ENCODE results near the gene PARD3B.
A peak's percentile ranks its signal among the peaks of the same experiment; 100 is the strongest.

Gene PARD3B

DNA sequence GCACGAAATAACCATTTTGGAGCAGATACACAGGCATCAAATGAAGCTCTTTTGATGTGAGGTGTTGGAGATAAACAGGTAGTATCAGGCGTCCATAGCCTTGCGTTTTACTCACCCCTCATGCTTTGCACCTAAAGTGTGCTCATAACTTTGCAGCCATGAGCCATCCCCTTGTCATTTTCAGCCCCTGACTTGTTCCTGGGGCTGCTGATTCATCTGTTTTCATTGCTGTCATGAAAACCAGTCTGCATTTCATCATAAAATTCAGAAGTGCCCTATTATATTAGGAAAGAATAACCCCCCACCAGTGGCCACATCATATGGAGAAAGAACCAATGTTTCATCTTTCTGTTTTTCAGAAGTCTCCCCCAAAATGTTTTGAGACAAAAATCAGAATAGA lies 807.3 kb downstream of the PARD3B start:
- no peak for DNase-seq (ENCODE audit: low spot score)

DNA sequence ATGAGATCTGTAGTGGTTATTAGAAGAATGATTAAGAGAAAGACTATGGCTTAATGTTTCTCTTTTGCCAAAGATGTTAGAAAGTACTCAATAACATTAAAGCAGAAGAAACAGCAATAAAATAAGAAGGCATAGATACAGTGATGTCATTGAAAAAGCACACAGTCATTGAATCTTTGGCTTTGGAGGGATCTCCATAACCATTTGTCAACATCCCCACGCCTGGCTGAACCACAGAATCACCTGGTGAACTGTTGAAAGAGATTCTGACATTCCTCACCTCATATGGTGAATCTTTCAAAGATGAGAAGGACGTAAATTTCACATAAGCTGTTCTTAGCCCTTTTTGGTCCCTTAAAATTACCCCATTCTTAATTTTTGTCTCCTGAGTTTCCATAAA lies 812.5 kb downstream of the PARD3B start:
- no peak for DNase-seq (ENCODE audit: low spot score)

- DNase-seq (ENCODE audit: low spot score) = no peak
These were observed 813.1 kb downstream of the PARD3B start for GRCh38 chr2:205358351-205358815.

GRCh38 chr2:205361272-205361671 lies 816.0 kb downstream of the PARD3B start:
- DNase-seq (ENCODE audit: low spot score) = no peak

DNA sequence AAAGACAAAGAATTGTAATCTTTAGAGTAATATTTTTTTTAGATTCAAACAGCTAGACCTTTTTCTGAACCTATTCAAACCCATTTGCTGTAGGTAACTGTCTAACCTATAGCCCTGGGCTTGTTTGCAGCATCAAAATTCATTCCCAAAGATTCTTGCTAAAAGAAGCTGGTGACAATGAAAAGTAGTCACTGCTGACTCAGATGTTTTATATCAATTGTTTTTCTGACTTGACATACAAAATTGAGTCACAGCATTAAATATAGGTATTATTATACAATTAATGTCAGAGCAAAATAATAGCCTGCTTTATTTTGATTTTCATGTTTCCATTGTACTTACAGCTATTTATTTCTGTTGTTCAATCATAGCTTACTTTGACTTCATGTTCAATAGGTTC lies 816.7 kb downstream of the PARD3B start:
- DNase-seq (ENCODE audit: low spot score) = no peak

- no peak for DNase-seq (ENCODE audit: low spot score)
These were observed 819.0 kb downstream of the PARD3B start for GRCh38 chr2:205364261-205364660.

GRCh38 chr2:205366336-205367060 lies 821.2 kb downstream of the PARD3B start:
- DNase-seq (ENCODE audit: low spot score) = no peak

DNA sequence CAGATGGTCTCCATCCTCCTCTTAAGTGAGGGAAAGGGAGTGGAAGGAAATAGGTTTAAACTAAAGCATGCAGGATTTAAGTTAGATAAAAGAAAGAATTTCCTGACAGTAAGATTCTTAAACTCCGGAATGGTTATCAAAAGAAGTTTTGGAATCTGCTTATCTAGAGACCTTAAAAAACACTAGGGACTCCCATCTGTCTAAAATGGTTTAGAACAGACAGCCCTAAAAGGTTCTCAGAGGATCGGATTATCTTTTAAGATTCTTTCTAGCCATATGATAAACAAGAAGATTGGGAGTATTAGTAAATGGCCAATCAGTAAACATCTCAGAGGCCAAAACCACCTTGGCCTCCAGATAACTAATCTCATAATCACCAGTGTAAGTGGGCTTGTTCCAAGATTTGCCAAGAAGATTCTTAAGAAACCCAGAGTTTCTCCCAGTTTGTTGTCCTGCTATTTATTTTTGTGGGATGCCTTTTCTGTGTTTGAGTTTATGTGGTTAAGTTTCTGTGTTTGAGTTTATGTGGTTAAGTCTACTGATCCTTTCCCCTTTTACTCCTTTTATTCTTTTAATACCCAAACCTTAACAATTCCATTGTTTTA lies 822.2 kb downstream of the PARD3B start:
- no peak for DNase-seq (ENCODE audit: low spot score)

DNA sequence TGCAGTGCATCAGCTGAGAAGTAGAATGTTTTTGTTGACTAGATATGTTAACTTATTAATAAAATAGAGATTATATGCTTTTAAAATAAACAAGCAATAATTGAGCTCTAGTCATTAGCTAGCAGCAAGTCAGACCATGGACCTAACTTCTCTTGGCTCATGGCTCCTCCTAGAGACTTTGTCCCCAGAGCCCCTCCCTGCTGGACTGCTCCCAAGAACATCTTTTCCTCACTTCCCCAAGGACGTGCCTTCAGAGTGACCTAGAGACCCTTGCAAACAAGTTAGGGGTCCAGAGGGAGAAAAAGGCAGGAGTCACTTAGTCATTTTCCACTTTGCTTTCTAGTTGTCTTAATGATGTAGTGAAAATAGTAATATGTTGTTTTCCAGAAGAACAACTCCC lies 824.5 kb downstream of the PARD3B start:
- DNase-seq (ENCODE audit: low spot score) = no peak

DNA sequence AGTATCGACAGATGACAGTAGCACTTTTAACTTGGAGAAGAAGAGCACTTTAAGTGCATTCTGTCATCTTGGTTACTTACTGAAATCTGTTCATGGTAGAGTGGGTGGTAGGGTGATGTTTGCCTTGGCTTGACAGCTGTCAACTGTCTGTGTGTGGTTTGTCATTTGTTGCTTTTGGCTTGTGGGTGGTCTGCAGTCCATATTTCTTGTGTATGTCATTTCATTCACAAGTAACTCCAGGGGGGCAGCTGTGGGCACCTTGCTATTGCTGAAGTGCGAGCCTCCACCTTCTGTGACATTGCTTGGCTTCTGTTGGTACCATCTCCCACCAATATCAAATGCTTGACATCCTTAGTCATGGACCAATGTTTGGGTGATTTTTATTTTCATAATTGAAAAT lies 825.5 kb downstream of the PARD3B start:
- peak; percentile 4 for DNase-seq (ENCODE audit: low spot score)

DNA sequence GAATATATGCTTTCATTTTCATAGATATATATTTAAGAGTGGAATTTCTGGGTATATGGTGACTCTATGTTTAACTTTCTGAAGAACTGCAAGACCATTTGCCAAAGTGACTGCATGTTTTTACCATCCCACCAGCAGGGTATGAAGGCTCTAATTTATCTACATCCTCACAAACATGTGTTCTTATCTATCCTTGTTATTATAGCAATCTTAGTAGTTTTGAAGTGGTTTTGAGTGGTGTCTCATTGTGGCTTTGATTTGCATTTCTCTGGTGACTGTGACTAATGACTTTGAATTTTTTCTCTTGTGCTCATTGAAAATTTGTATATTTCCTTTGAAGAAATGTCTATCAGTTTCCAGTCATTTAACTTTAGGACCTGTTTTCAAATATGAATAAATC lies 826.9 kb downstream of the PARD3B start:
- DNase-seq (ENCODE audit: low spot score) = no peak

GRCh38 chr2:205375461-205376448 lies 830.5 kb downstream of the PARD3B start:
- DNase-seq (ENCODE audit: low spot score) = no peak

DNA sequence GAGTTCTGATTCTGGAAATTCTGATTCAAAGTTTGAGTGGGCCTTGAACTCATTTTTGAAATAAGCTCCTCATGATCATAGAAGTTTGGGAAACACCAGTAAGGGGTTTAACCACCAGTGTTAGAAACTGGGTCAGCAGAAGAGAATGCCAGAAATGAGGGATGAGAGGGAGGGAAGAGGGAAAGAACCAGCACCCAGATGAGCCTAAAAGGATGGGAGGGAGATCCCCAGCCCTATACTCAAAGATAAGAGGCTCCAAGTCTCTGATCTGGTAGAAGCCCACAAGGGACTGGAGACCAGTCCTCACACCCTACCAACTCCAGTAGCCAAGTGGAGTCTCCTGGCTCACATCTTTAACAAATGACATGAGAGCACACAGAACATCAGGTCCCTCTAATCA lies 832.0 kb downstream of the PARD3B start:
- DNase-seq (ENCODE audit: low spot score) = no peak

- no peak for DNase-seq (ENCODE audit: low spot score)
These were observed 838.3 kb downstream of the PARD3B start for GRCh38 chr2:205383601-205384000.

GRCh38 chr2:205386109-205386508 lies 840.8 kb downstream of the PARD3B start:
- no peak for DNase-seq (ENCODE audit: low spot score)

DNA sequence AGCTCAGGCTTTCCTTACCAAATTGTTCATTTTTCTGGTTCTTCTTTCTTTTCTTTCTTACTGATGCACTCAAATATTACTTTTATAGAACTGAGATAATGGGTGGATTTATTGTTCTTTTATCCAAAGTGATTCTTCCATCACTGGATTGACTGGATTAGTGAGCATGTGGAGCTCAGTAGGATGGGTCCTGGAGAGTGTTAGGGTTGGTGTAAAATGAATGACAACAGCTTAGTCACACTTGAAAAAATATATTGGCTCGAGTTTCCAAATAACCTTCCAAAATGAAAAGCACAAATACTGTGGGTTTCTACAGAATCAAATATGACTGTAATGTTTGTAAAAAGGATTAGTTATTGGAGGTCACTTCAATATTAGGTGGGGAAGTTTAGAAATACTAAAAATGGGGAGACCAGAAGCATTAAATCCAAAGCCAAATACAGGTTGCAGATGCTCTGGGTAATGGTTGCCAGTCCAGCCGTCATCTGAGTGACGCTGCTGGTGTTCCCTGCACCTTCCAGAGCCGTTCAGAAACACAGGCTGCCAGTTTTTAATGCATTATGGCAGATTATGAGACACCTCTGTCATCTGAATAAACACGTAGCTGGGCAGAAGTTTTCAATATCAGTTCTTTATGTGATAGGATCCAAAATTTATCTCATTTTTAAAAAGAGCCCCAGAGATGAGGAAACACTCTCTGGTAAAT lies 842.2 kb downstream of the PARD3B start:
- DNase-seq (ENCODE audit: low spot score) = no peak

DNA sequence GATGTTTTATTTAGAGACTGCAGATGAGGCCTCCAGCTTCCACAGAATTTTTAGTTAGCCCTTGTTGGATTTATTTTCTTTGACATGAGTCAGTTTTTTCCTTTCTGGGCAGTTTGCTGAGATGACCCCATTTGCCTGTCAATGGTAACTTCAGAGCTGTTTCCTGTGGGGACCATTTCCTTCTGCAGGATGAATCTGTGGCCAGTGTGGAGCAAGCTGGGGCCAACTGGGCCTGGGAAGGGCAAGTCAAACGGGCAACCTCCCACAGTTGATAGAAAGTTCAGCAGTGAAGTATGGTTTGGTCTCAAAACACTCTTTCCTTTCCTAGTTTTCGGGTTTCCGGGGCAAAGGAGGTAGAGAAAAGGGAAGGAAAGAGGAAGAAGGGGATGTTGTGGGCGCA lies 845.6 kb downstream of the PARD3B start:
- DNase-seq (ENCODE audit: low spot score) = no peak

- no peak for DNase-seq (ENCODE audit: low spot score)
These were observed 856.2 kb downstream of the PARD3B start for GRCh38 chr2:205401511-205401910.

DNA sequence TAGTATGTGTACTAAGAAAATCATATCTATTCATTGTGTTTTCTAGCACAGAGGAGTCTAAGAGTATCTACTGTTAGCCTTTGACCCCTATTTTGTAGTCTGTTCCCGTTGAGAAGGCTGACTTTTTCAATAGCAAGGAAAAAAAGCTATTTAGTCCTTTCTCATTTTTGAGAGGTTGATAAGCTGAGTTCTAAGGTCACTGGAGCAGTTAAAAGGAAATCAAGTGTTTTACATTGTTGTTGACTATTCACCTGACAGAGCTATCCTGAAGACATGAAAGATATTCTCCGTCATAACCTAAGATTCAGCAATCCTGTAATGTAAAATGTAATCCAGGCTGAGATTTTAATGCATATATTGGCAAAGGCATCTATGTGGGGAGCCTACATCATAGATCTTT lies 856.7 kb downstream of the PARD3B start:
- no peak for DNase-seq (ENCODE audit: low spot score)

DNA sequence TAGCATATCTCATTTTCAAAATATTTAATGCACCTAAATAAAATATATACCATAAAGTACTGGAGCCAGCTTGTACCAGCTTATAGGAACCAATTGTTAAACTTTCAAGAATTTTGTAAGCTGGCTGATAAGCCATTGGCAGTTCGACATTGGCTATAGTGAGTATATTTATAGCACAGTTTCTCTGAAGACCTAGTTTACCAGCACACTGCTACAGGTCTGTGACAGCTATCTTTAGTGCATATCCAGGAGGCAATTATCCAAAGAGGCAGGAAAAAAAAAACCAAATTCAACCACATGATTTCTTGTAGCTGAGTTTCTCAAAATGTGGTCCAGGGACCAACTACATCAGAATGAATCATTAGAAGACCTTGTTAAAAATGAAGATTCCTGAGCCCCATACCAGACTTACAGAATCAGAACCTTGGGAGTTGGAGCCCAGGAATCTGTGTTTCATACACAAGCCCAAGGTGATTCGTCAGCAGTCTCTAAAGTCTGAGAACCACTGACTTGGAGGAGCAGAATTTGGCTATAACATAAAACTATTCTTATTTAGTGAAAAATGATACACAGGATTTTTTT lies 858.1 kb downstream of the PARD3B start:
- DNase-seq (ENCODE audit: low spot score) = no peak

DNA sequence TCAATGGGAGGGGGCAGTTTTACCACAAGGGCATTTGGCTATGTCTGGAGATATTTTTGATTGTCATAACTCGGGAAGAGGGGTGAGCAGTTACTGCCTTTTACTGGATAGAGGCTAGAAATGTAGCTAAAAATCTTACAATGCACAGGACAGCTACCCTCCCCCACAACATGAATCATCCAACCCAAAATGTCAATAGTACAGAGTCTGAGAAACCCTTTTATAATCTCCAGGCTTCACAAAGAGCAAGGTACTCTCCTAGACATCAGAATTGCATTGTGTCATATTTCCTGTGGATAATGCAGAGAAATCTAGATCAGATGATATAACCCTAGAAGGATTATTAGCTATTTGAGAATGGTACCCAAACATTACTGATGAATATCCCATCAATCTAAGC lies 859.9 kb downstream of the PARD3B start:
- no peak for DNase-seq (ENCODE audit: low spot score)

DNA sequence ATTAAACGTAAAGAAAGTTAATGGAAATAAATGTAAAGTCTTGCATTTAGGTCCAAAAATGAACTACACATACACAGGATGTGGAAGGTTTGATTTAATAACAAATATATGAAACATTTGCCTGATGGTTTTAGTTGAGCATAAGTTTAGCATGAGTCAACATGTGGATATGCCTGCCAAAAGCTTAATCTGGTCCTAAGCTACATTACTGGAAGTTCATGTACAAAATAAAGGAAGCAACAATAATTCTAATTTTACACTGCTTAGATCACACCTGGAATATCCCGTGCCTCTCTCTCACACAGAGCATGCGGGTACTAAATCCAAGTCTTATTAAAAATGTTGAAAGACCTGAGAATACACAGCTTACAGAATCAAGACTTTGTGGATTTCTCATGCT lies 860.5 kb downstream of the PARD3B start:
- peak; percentile 22 for DNase-seq (ENCODE audit: low spot score)

Data from Ammon's horn (tissue), 1 donor.